Astrocyte (in vitro differentiated cells and primary cell): ENCODE measurements around the gene PHF12.

Experiments
- CTCF ChIP-seq: IDR thresholded peaks from 2 replicates; pipeline ENCODE4 v1.5.1; 2011; ENCODE audit warnings: low read depth, mild to moderate bottlenecking, inconsistent platforms, low read length, moderate library complexity; ENCODE audit not compliant: insufficient read depth
- EZH2 ChIP-seq: IDR thresholded peaks from 2 replicates; pipeline ENCODE4 v1.6.1; 2012; ENCODE audit warnings: mild to moderate bottlenecking, low read length, inconsistent platforms; ENCODE audit not compliant: insufficient read depth

GRCh38 chr17:28975646-28976045 is 24.3 kb upstream of the PHF12 start:
- TF ChIP-seq CTCF (no peak), EZH2 (no peak)
